Hematopoietic multipotent progenitor cell treated with erythropoietin and hydrocortisone succinate and interleukin-3 and kit ligand, for 8 days (in vitro differentiated cells): ENCODE results near the gene TXNL4B.

Source experiments
- DNase-seq: peaks from one replicate; pipeline ENCODE4 v3.0.0-alpha.2; 2015

TXNL4B gene

DNA sequence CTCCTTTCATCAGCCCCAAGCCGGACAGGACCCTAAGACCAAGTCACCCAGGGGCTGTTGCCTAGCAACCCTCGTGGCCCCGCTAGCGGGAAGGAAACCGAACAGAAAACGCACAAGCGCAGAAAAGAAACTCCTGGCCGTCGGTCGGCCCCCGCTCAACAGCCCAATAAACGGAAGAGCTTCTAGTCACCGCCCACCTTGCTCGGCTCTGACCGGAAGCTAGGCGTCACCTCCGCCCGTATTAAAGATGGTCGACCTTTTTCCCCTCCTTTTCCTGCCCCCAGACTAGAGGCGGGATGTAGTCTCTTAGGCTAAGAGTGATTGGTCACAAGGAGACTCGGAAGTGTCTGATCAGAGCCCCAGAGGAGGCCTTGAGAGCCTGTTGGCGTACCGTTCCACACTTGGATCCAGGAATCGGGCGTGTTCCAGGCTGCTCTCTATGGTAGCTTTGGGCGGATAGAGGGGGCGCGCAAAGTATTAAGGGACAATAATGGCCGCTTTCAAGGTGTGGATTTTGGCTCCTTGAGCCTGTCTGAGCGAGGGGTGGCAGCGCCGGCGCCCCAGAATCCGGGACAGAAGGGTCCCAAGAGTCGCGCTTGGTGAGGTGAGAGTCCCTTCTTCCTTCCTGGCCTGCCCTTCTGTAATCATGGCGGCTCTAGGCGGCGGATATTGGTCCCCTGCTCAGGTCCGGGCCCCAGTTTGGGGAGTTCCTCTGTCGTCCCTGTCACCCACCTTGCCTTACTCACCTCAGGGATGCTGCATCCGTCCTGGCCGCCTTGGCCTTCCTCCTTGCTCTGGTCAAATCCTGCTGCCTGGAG is at the start of gene TXNL4B, which contains the start of gene DHX38:
TXNL4B (minus strand) TSS at position 173 of the 818 bp plus-strand sequence. CDS start 2,871 bp downstream, outside the sequence.
DHX38 (plus strand) TSS at position 400 of the 818 bp plus-strand sequence. CDS start 2,311 bp downstream, outside the sequence.
- peak; percentile 99 for DNase-seq

- no peak for DNase-seq
Measured at GRCh38 chr16:72142476-72142875, 49.1 kb upstream of the TXNL4B start.

GRCh38 chr16:72139908-72140307 is 46.5 kb upstream of the TXNL4B start:
- no peak for DNase-seq

DNA sequence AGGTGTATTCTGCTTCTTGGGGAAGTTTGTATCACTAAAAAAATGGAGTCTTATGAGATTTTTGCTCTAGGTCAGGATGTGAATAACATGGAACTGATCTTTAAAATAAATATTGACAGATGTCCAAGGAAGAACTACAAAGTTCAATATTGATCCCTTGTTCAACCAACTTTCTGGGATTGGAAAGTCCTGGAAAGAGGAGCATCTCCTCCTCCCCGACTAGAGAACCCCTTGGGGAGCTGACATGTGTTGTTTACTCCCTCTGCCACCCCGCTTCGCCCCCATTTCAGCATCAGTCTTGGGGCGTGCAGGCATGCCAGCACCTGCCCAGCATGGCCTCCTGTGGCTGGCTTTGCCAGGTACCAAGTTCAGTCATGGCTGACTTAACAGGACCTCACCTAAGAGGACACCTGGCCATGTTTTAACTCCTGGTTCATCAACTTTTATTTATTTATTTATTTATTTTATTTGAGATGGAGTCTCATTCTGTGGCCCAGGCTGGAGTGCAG is 44.7 kb upstream of the TXNL4B start:
- DNase-seq: no peak

GRCh38 chr16:72137380-72138063 is 44.1 kb upstream of the TXNL4B start:
- DNase-seq: no peak

DNA sequence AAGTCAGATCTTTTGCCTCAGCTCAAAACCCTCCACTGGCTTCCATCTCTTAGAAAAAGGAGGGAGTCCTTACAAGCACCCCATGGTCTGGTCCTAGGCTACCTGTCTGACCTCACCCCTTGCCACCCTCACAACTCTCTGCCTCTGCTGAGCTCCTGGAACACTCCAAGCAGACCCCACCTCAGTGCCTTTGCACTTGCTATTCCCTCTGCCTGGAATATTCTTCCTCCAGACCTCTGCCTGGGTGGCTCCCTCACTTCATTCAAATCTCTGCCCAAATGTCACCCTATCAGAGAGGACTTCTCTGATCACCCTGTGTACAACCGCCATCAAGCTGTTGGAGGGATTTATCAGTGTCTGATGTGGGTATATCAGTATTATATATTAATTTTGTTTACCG is 41.1 kb upstream of the TXNL4B start:
- no peak for DNase-seq

DNA sequence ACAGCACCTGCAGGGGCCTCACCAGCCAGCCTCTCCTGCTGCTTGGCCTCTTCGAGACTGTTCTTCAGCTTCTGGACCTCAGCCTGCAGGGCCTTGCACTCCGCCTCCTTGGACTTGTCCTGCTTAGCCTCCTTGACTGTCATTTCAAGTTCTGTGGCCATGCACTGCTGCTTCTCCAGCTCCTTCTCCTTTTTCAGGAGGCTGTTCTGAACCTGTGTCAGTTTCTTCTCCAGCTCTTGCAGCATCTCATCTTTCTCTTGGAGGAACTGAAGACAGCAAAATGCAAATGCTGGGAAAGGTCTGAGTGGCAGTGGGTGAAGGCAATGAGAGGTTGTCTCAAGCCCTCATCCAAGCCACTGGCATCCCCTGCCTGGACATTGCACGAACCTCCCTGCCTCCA is 39.3 kb upstream of the TXNL4B start:
- no peak for DNase-seq

- no peak for DNase-seq
Measured at GRCh38 chr16:72131036-72131435, 37.6 kb upstream of the TXNL4B start.

GRCh38 chr16:72129976-72130656 is 36.7 kb upstream of the TXNL4B start:
- DNase-seq: no peak

DNA sequence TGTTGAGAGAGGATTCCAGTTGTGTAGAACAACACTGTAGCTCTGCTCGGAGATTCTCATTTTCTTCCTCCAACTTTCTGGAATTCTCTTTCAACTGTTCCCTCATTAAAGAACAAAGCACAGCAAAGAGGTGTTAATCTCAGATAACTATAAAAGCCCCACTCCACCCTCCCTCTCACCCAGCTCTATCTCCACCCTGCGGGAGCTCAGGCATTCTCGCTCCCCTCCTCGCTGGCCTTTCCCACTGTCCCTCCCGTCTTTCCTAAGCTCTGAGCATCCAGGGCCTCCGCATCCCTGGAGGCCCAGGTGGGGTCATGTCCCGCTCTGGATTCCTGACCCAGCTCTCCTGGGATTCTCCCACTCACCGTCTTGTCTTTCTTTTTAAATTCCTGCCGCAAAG is 35.3 kb upstream of the TXNL4B start:
- no peak for DNase-seq

DNA sequence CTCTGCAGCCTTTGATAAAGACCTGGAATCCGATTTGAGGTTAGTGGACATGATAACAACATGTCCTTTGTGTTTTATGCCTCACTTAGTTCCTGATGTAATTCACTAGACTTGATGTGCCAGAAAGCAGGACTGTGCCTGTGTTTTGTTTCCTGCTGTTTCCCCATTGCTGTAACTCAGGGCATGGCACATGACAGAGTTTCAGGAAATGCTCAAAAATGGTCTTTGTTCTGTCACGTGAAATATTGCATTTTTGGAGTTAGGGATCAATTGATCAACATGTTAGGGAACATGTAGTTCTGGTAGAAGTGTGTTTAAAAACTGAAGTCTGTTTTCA is 33.0 kb upstream of the TXNL4B start:
- peak; percentile 13 for DNase-seq

DNA sequence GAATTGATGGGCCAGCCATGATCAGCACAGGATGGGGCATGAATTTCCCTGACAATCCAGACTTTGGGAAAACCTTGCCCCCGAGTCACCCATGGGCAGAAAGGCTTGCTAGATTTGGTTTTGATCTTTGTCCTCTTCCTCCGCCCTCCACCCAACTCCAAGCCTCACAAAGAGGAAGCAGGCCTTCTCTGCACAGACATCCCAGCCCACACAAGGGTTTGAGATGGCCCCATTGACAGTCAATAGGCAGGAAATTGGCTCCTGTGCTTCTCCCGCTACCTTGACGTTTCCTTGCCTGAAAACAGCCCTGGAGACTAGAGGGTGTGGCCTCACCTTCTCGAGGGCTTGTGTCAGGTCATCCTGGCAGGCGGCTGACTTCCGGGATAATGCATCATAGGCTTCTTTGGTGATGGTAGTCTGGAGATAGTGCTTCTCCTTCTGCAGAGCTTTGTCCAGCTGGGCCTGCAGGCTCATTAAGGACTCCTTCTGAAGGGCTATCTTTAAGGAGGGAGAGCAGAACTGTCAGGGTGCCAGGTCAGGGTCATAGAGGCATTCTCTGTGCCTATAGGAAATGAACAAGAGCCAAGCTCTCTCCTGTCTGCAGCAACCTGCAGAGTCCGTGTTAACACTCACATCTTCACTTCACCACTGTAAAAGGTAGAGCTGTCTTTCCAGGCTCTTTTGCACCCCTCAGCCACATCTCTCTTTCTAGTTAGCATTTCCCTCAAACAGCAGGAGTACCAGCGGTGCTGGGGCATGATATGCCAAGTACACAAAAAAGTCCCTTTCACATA is 32.4 kb upstream of the TXNL4B start:
- no peak for DNase-seq

GRCh38 chr16:72124761-72125634 is 31.6 kb upstream of the TXNL4B start:
- DNase-seq: peak; percentile 63

DNA sequence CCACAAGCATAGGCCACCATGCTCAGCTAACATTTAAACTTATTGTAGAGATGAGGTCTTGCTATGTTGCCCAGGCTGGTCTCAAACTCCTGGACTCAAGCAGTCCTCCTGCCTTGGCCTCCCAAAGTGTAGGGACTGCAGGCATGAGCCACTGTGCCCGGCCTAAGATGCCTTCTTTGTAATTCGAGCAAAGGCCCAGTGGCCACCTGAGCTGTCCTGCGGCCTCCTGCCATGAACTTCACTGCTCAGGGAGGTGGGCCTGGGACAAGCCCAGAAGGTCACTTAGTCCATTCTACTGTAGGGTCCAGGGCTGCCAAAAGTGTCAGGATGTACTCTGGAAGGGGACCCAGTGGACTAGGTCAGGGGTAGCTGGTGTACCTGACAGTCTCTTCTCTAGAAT is 30.7 kb upstream of the TXNL4B start:
- DNase-seq: no peak

DNA sequence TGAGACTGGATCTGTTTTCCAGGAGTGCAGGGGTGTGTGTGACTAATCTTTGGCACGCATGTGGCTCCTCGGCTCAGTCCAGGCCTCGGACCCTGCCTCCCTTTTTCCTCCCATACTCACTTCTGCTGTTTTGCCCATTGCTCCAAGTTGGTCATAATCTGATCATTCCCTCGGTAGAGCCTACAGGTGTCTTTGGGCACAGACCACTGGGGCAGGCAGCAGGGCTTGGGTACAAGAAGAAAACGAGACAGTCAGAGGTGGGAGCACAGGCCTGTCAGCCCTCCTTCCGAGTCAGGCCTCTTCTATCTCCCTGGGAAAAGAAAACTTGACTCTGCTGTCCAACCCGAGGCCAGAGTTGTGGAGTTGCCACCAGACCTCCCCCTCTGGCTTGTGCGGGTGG is 30.0 kb upstream of the TXNL4B start:
- DNase-seq: no peak

- no peak for DNase-seq
Measured at GRCh38 chr16:72122916-72123315, 29.5 kb upstream of the TXNL4B start.

- no peak for DNase-seq
Measured at GRCh38 chr16:72122308-72122707, 28.9 kb upstream of the TXNL4B start.

DNA sequence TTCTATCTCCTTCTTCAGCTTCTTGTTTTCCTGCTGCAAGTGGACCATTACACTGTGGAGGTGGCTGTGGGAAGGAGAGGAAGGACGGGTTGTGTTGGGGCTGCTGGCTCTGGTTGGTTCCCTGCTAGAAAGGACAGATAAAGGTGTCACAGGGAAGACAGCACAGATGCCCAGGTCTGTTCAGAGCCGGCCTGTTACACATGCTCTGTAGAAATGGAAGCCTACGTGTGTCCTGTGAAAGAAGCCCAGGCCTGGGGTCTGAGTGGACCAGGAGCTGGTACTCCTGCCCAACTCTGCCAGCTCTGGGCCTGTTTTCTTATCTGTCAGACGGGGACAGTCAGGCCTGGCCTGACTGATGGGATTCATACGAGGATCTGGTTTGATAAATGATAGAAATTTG is 26.6 kb upstream of the TXNL4B start:
- no peak for DNase-seq

GRCh38 chr16:72113616-72113945 is 20.2 kb upstream of the TXNL4B start:
- DNase-seq: no peak

DNA sequence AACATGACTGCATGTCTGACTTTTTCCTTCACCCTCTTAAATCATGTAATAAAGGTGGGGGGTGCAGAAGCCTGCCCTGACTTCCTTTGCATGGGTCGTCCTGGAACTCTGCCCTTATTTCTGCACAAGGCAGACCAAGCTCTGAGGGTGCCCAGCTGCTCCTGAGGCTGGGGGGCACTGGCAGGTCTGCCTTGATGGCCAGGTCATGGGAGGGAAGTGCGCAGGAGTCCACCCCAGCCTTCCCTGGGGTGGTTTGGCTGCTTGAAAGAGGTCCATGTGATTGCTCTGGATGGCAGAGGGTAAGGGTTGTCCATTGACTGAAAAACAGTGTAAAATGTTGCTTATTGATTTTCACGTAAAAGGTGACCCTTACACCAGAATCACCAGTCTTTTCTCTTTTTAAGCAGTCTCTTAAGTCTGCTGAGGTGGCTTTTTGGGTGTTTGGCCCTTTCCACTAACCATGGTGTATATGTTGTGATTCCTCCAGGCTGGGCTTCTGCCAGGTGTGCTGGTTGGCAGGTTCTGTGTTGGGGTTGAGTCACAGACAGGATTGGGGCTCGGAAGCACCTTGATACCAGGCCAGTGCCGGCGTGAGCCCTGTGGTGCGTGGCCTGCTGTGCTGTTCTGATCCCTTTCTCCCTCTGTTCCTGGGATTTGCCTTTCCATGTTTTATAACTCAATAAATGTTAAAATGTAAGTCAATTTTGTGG is 19.6 kb upstream of the TXNL4B start:
- DNase-seq: no peak

- DNase-seq: no peak
Measured at GRCh38 chr16:72112452-72112792, 19.0 kb upstream of the TXNL4B start.
